ENCODE measurements around the gene XYLB.

DNA sequence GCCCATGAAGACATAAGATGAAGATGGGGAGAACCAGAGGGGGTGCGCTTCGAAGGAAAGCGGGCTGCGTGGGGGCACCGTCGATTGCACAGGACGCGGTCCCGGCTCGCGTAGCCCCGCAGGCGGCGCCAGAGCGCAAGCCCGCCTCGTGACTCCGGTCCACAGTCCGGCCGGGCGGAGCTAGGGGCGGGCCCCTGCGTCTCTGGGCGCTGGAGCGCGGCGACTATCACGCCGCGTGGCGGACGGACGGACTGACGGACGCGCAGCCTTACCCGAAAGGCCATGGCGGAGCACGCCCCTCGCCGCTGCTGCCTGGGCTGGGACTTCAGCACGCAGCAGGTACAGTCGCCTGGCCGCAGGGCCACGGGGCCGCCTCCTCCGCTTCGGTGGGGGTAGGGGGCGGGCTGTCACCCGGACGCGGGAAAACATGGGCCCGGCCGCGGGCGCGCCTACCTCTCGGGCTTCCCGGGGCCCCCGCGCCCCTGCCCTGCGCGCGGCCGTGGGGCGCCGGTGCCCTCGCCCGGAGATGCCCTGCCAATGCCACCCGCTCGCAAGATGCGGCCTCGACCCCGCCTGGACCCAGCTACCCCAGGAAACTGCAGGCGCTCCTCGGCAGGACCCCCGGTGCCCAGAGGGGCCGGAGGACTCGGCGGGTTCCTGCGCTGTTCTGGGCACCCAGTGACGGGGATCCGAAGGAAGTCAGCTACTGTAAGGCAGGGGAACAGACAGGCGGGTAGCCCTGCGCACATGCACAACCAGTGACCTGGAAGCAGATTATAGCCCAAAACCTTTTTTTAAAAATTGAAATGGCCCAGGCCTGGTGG is at the start of gene XYLB:
- TF ChIP-seq EP300 (IDR thresholded peaks at IDR 0.05) = no peak
- TF ChIP-seq, protein P1, sequence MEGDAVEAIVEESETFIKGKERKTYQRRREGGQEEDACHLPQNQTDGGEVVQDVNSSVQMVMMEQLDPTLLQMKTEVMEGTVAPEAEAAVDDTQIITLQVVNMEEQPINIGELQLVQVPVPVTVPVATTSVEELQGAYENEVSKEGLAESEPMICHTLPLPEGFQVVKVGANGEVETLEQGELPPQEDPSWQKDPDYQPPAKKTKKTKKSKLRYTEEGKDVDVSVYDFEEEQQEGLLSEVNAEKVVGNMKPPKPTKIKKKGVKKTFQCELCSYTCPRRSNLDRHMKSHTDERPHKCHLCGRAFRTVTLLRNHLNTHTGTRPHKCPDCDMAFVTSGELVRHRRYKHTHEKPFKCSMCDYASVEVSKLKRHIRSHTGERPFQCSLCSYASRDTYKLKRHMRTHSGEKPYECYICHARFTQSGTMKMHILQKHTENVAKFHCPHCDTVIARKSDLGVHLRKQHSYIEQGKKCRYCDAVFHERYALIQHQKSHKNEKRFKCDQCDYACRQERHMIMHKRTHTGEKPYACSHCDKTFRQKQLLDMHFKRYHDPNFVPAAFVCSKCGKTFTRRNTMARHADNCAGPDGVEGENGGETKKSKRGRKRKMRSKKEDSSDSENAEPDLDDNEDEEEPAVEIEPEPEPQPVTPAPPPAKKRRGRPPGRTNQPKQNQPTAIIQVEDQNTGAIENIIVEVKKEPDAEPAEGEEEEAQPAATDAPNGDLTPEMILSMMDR (IDR thresholded peaks at IDR 0.05) = peak; percentile 49 to 87
- TF ChIP-seq POLR2A (IDR thresholded peaks at IDR 0.05) = no peak
- TF ChIP-seq POLR2AphosphoS5 (IDR thresholded peaks at IDR 0.05) = peak in 2 of 3 donors; percentile 26 to 44

All from suprapubic skin (tissue), 4 donors.